CD8-positive, alpha-beta memory T cell (primary cell): ENCODE data around the gene NT5C3B. TPM values are rescaled to one million over a fixed set of nuclear protein-coding genes. Genes with fewer than 3 reads are reported as not detected.

Experiments used
- CTCF ChIA-PET: fragments of 350-600 bp; sonication (Branson Sonifier 250); formaldehyde crosslinking; loops from one replicate; lab custom pipeline; 2021; ENCODE audit warnings: antibody characterized with exemption; lab: Charles Lee
- POLR2A ChIA-PET: fragments of 350-600 bp; sonication (Branson Sonifier 250); formaldehyde crosslinking; loops from one replicate; lab custom pipeline; 2021; ENCODE audit warnings: antibody characterized with exemption; lab: Charles Lee
- DNase-seq, 5 donors: peaks; one replicate each; pipeline versions ENCODE4 v3.0.0 to v3.0.0-alpha.2; 2020 to 2022; ENCODE audit warnings: mixed read lengths in 1 of 5
- H3K27ac ChIP-seq: one replicate; pipeline ENCODE4 v1.7.0; 2013; ENCODE audit warnings: low read depth, mild to moderate bottlenecking, low read length, moderate library complexity
- H3K27me3 ChIP-seq: 2 replicates; pipeline ENCODE4 v1.7.0; 2013; ENCODE audit warnings: low read length, mild to moderate bottlenecking; ENCODE audit not compliant: insufficient read depth, poor library complexity, severe bottlenecking
- H3K36me3 ChIP-seq: 2 replicates; pipeline ENCODE4 v1.7.0; 2013; ENCODE audit warnings: mild to moderate bottlenecking, low read length, moderate library complexity; ENCODE audit not compliant: insufficient read depth
- H3K4me1 ChIP-seq: 2 replicates; pipeline ENCODE4 v1.7.0; 2013; ENCODE audit warnings: mild to moderate bottlenecking, low read length, moderate library complexity; ENCODE audit not compliant: insufficient read depth
- H3K4me3 ChIP-seq: 2 replicates; pipeline ENCODE4 v1.7.0; 2013; ENCODE audit warnings: mild to moderate bottlenecking, low read length
- H3K9me3 ChIP-seq: 2 replicates; pipeline ENCODE4 v1.7.0; 2013; ENCODE audit warnings: mild to moderate bottlenecking, low read length
- H3K27ac Mint-ChIP-seq, 8 donors: one replicate each; pipeline ENCODE4 v1.8.0; 2020 to 2021; ENCODE audit warnings: mixed read lengths in 8 of 8, mild to moderate bottlenecking in 6 of 8, inconsistent platforms in 3 of 8, moderate library complexity in 3 of 8
- H3K27me3 Mint-ChIP-seq, 2 donors: one replicate each; pipeline ENCODE4 v1.8.0; 2020 to 2021; ENCODE audit warnings: mixed read lengths in 2 of 2, mild to moderate bottlenecking in 1 of 2, moderate library complexity in 1 of 2
- H3K36me3 Mint-ChIP-seq, 3 donors: one replicate each; pipeline ENCODE4 v1.8.0; 2020 to 2021; ENCODE audit warnings: mixed read lengths in 3 of 3, inconsistent platforms in 1 of 3, mild to moderate bottlenecking in 1 of 3
- H3K4me1 Mint-ChIP-seq, 3 donors: one replicate each; pipeline ENCODE4 v1.8.0; 2020 to 2021; ENCODE audit warnings: mixed read lengths in 3 of 3, inconsistent platforms in 1 of 3, mild to moderate bottlenecking in 1 of 3
- H3K4me3 Mint-ChIP-seq, 7 donors: one replicate each; pipeline ENCODE4 v1.8.0; 2020 to 2021; ENCODE audit warnings: mixed read lengths in 7 of 7, mild to moderate bottlenecking in 6 of 7, moderate library complexity in 4 of 7, inconsistent platforms in 2 of 7
- H3K9me3 Mint-ChIP-seq, 5 donors: one replicate each; pipeline ENCODE4 v1.8.0; 2020 to 2022; ENCODE audit warnings: mixed read lengths in 5 of 5, mild to moderate bottlenecking in 3 of 5, moderate library complexity in 2 of 5, inconsistent platforms in 1 of 5
- polyA plus RNA-seq: library from polyadenylated mRNA; unstranded; fragments of 300-500 nt; fragmentation: Illumina TruSeq; gene quantifications from one replicate; pipeline ENCODE4 v1.2.3, GENCODE V29; 2021
- total RNA-seq, 2 experiments: library from RNA; stranded (reverse); gene quantifications; one replicate each; pipeline ENCODE4 v1.2.3, GENCODE V29; 2021

NT5C3B gene
- total and polyA plus RNA-seq, 3 experiments from 2014 or later: 45.0 to 50.2 (median 48.5) TPM

GRCh38 chr17:41823580-41823979, 12.5 kb downstream of the NT5C3B start:
- Mint-ChIP-seq H3K9me3 (no peaks in the 10 kb centered on the region), H3K27ac (peak overlapping the region in 1 of 8 donors; percentile 29), H3K4me1 (no peaks in the 10 kb centered on the region), H3K36me3 (peaks cover 0 to 28% (median 0%) of the 10 kb centered on the region in 3 donors), H3K4me3 (no peak overlapping the region), H3K27me3 (peaks cover 4% of the 10 kb centered on the region in 2 donors)
- no peak for DNase-seq
- Histone ChIP-seq H3K4me3 (no peak overlapping the region), H3K9me3 (no peaks in the 10 kb centered on the region), H3K27ac (no peak overlapping the region), H3K4me1 (no peaks in the 10 kb centered on the region), H3K27me3 (no peaks in the 10 kb centered on the region), H3K36me3 (no peaks in the 10 kb centered on the region)
- ChIA-PET POLR2A (interaction anchor here (0.6 to 0.7 kb wide), 2 partner anchors 9 to 86 kb away, joined by 4 read pairs; no protein-coding TSS in a partner anchor), CTCF (interaction anchor here (0.7 kb wide), 1 partner anchor 1555 kb away, joined by 3 read pairs; no protein-coding TSS in a partner anchor)

- no peaks in the 10 kb centered on the region for H3K9me3 ChIP-seq
- no peaks in the 10 kb centered on the region for H3K4me1 Mint-ChIP-seq
- no peak overlapping the region for H3K4me3 ChIP-seq
- no peaks in the 10 kb centered on the region for H3K36me3 ChIP-seq
- ChIA-PET POLR2A (interaction anchor here (0.6 kb wide), 1 partner anchor 86 kb away, joined by 4 read pairs; no protein-coding TSS in a partner anchor), CTCF (interaction anchor here (1.5 kb wide), 1 partner anchor 12 kb away, joined by 5 read pairs; the partner anchor contains the start of gene P3H4)
- H3K36me3 Mint-ChIP-seq: peaks cover 0 to 25% (median 0%) of the 10 kb centered on the region in 3 donors
- H3K27ac Mint-ChIP-seq: peak overlapping the region in 1 of 8 donors; percentile 29
- no peaks in the 10 kb centered on the region for H3K4me1 ChIP-seq
- H3K27ac ChIP-seq: no peak overlapping the region
- no peak overlapping the region for H3K4me3 Mint-ChIP-seq
- no peaks in the 10 kb centered on the region for H3K9me3 Mint-ChIP-seq
- peaks cover 4% of the 10 kb centered on the region in 2 donors for H3K27me3 Mint-ChIP-seq
- H3K27me3 ChIP-seq: no peaks in the 10 kb centered on the region
- DNase-seq: no peak
Measured at GRCh38 chr17:41823141-41823524, 12.9 kb downstream of the NT5C3B start.

- ChIA-PET POLR2A (no interaction called here), CTCF (interaction anchor here (1.5 kb wide), 1 partner anchor 11 kb away, joined by 5 read pairs; the partner anchor contains the start of gene P3H4)
- Mint-ChIP-seq H3K36me3 (peaks cover 0 to 19% (median 0%) of the 10 kb centered on the region in 3 donors), H3K27ac (no peak overlapping the region), H3K27me3 (peaks cover 4% of the 10 kb centered on the region in 2 donors), H3K9me3 (no peaks in the 10 kb centered on the region), H3K4me3 (peak overlapping the region in 1 of 7 donors; percentile 87), H3K4me1 (no peaks in the 10 kb centered on the region)
- H3K36me3 ChIP-seq: no peaks in the 10 kb centered on the region
- H3K4me3 ChIP-seq: no peak overlapping the region
- DNase-seq: no peak
- H3K27me3 ChIP-seq: no peaks in the 10 kb centered on the region
- H3K27ac ChIP-seq: no peak overlapping the region
- H3K9me3 ChIP-seq: no peaks in the 10 kb centered on the region
- H3K4me1 ChIP-seq: no peaks in the 10 kb centered on the region
Measured at GRCh38 chr17:41822216-41823140, 13.6 kb downstream of the NT5C3B start.

- H3K27ac ChIP-seq: no peak overlapping the region
- no peaks in the 10 kb centered on the region for H3K4me1 ChIP-seq
- H3K4me1 Mint-ChIP-seq: no peaks in the 10 kb centered on the region
- ChIA-PET POLR2A (no interaction called here), CTCF (interaction anchor here (1.5 kb wide), 1 partner anchor 10 kb away, joined by 5 read pairs; the partner anchor contains the start of gene P3H4)
- peak overlapping the region in 1 of 8 donors; percentile 79 for H3K27ac Mint-ChIP-seq
- no peaks in the 10 kb centered on the region for H3K36me3 ChIP-seq
- no peak for DNase-seq
- H3K9me3 Mint-ChIP-seq: no peaks in the 10 kb centered on the region
- H3K27me3 ChIP-seq: no peaks in the 10 kb centered on the region
- no peak overlapping the region for H3K4me3 Mint-ChIP-seq
- no peaks in the 10 kb centered on the region for H3K9me3 ChIP-seq
- peaks cover 4% of the 10 kb centered on the region in 2 donors for H3K27me3 Mint-ChIP-seq
- no peak overlapping the region for H3K4me3 ChIP-seq
- peaks cover 0 to 16% (median 0%) of the 10 kb centered on the region in 3 donors for H3K36me3 Mint-ChIP-seq
Measured at GRCh38 chr17:41821776-41822175, 14.3 kb downstream of the NT5C3B start.

GRCh38 chr17:41818024-41818423, 18.0 kb downstream of the NT5C3B start:
- ChIA-PET POLR2A (no interaction called here), CTCF (no interaction called here)
- H3K4me3 ChIP-seq: no peak overlapping the region
- no peak overlapping the region for H3K27ac Mint-ChIP-seq
- no peak overlapping the region for H3K27ac ChIP-seq
- H3K4me1 ChIP-seq: no peaks in the 10 kb centered on the region
- no peaks in the 10 kb centered on the region for H3K27me3 ChIP-seq
- peaks cover 4 to 5% (median 4%) of the 10 kb centered on the region in 3 donors for H3K4me1 Mint-ChIP-seq
- DNase-seq: no peak
- H3K27me3 Mint-ChIP-seq: peaks cover 4 to 6% of the 10 kb centered on the region in 2 donors
- H3K9me3 ChIP-seq: no peaks in the 10 kb centered on the region
- no peaks in the 10 kb centered on the region for H3K9me3 Mint-ChIP-seq
- H3K36me3 Mint-ChIP-seq: no peaks in the 10 kb centered on the region
- no peak overlapping the region for H3K4me3 Mint-ChIP-seq
- no peaks in the 10 kb centered on the region for H3K36me3 ChIP-seq

GRCh38 chr17:41816637-41817320, 19.3 kb downstream of the NT5C3B start:
- H3K27me3 ChIP-seq: no peaks in the 10 kb centered on the region
- Mint-ChIP-seq H3K4me1 (peaks cover 10 to 12% (median 10%) of the 10 kb centered on the region in 3 donors), H3K36me3 (peaks cover 0 to 3% (median 0%) of the 10 kb centered on the region in 3 donors), H3K9me3 (no peaks in the 10 kb centered on the region), H3K27me3 (peaks cover 4 to 11% of the 10 kb centered on the region in 2 donors), H3K27ac (no peak overlapping the region), H3K4me3 (no peak overlapping the region)
- POLR2A ChIA-PET: no interaction called here
- CTCF ChIA-PET: interaction anchor here (1.5 kb wide), 1 partner anchor 260 kb away, joined by 4 read pairs; no protein-coding TSS in a partner anchor
- no peak for DNase-seq
- no peak overlapping the region for H3K27ac ChIP-seq
- no peaks in the 10 kb centered on the region for H3K36me3 ChIP-seq
- H3K9me3 ChIP-seq: no peaks in the 10 kb centered on the region
- no peak overlapping the region for H3K4me3 ChIP-seq
- peaks cover 10% of the 10 kb centered on the region for H3K4me1 ChIP-seq

GRCh38 chr17:41814195-41814594, 21.8 kb downstream of the NT5C3B start:
- H3K27ac Mint-ChIP-seq: peak overlapping the region in 3 of 8 donors; percentile 22 to 57 (median 32)
- peaks cover 0 to 3% (median 2%) of the 10 kb centered on the region in 3 donors for H3K36me3 Mint-ChIP-seq
- H3K4me3 Mint-ChIP-seq: peak overlapping the region in 1 of 7 donors; percentile 80
- no peaks in the 10 kb centered on the region for H3K9me3 Mint-ChIP-seq
- H3K4me1 Mint-ChIP-seq: peaks cover 23 to 32% (median 24%) of the 10 kb centered on the region in 3 donors
- no peaks in the 10 kb centered on the region for H3K36me3 ChIP-seq
- peaks cover 0 to 8% of the 10 kb centered on the region in 2 donors for H3K27me3 Mint-ChIP-seq
- ChIA-PET CTCF (interaction anchor here (1.0 kb wide), 1 partner anchor 14 kb away, joined by 4 read pairs; no protein-coding TSS in a partner anchor), POLR2A (no interaction called here)
- H3K4me3 ChIP-seq: no peak overlapping the region
- H3K4me1 ChIP-seq: peaks cover 28% of the 10 kb centered on the region
- H3K27me3 ChIP-seq: no peaks in the 10 kb centered on the region
- no peak for DNase-seq
- no peaks in the 10 kb centered on the region for H3K9me3 ChIP-seq
- no peak overlapping the region for H3K27ac ChIP-seq
